ENCODE results near the gene CIPC. TPM values are rescaled to one million over a fixed set of nuclear protein-coding genes. Genes with fewer than 3 reads are reported as not detected.

The CIPC gene
- total and polyA plus RNA-seq, 2 of the 4 experiments (the other 2 are of a cell fraction): 6.6 to 12.9 TPM

GRCh38 chr14:77139022-77139421 lies 41.0 kb downstream of the CIPC start:
- Histone ChIP-seq H4K8ac (ENCODE audit: low read depth in 2 of 2, low read length in 2 of 2) (no peak overlapping the region), H3K27ac (ENCODE audit: insufficient read depth, low read length) (no peak overlapping the region), H3K18ac (ENCODE audit: low read depth, low read length) (no peak overlapping the region), H3K14ac (replicated peaks; ENCODE audit: low read depth, low read length) (no peak overlapping the region), H3K9ac (ENCODE audit: low read depth, low read length) (no peak overlapping the region), H3K4ac (ENCODE audit: low read depth, low read length) (no peak overlapping the region), H3K23ac (ENCODE audit: low read depth, low read length) (no peak overlapping the region), H3K4me1 (ENCODE audit: control insufficient read depth, insufficient read depth, low read length) (no peaks in the 10 kb centered on the region; the same call in 1 of the 2 replicates), H3K79me1 (ENCODE audit: low read depth in 1 of 2, low read length in 2 of 2) (no peaks in the 10 kb centered on the region), H3K4me2 (ENCODE audit: low read depth, low read length) (no peak overlapping the region), H3K4me3 (ENCODE audit: insufficient read depth, low read depth, low read length) (no peak overlapping the region), H2BK15ac (ENCODE audit: low read depth, low read length) (no peak overlapping the region), H2AK5ac (ENCODE audit: low read depth, low read length) (no peak overlapping the region), H3K56ac (ENCODE audit: extremely low read depth, insufficient read depth, low read length) (no peak overlapping the region), H4K91ac (ENCODE audit: insufficient read depth, low read depth, low read length) (no peak overlapping the region), H4K20me1 (ENCODE audit: insufficient read depth, low read length) (no peaks in the 10 kb centered on the region), H2BK120ac (ENCODE audit: low read depth, low read length) (no peak overlapping the region), H3K27me3 (ENCODE audit: control insufficient read depth, insufficient read depth, low read length) (peaks cover 68% of the 10 kb centered on the region), H2BK20ac (ENCODE audit: low read depth, low read length) (no peak overlapping the region), H3K9me1 (ENCODE audit: insufficient read depth, low read length) (no peaks in the 10 kb centered on the region), H3K9me3 (ENCODE audit: control insufficient read depth, insufficient read depth, low read length) (no peaks in the 10 kb centered on the region), H2BK5ac (ENCODE audit: low read depth, low read length, poor library complexity, severe bottlenecking) (no peak overlapping the region), H2AFZ (replicated peaks; ENCODE audit: low read length, poor library complexity) (peak overlapping the region; percentile 68), H4K5ac (ENCODE audit: low read depth, low read length) (no peak overlapping the region), H2AK9ac (replicated peaks; ENCODE audit: low read depth, low read length, poor library complexity) (no peak overlapping the region), H3K36me3 (ENCODE audit: control insufficient read depth, insufficient read depth, low read length) (no peaks in the 10 kb centered on the region)
- 70% methylated on average over 11 of the region's 15 CpGs; no CpG with 5 or more reads in 1 of the 2 experiments for WGBS, 2 experiments (ENCODE audit: extremely low coverage in 2 of 2, insufficient read length in 1 of 2)
- DNase-seq (no peak), ATAC-seq (ENCODE audit: low read depth) (no peak)
- TF ChIP-seq CTCF (conservative IDR thresholded peaks at IDR 0.05; ENCODE audit: low read depth, low read length): no peak
- no peak for TF ChIP-seq RCOR1 (IDR thresholded peaks at IDR 0.05; ENCODE audit: insufficient replicate concordance, low read length)
- TF ChIP-seq CEBPB (IDR thresholded peaks at IDR 0.05; ENCODE audit: low read depth, low read length): no peak
- no peak for TF ChIP-seq MAFK (IDR thresholded peaks at IDR 0.05; ENCODE audit: low read depth, low read length)
- TF ChIP-seq, protein P1, sequence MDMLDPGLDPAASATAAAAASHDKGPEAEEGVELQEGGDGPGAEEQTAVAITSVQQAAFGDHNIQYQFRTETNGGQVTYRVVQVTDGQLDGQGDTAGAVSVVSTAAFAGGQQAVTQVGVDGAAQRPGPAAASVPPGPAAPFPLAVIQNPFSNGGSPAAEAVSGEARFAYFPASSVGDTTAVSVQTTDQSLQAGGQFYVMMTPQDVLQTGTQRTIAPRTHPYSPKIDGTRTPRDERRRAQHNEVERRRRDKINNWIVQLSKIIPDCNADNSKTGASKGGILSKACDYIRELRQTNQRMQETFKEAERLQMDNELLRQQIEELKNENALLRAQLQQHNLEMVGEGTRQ (IDR thresholded peaks at IDR 0.05; ENCODE audit: low read depth, low read length): no peak
- no peak for TF ChIP-seq FOS (IDR thresholded peaks at IDR 0.05; ENCODE audit: low read depth, low read length)
- dilution Hi-C loops (cut with HindIII; ENCODE audit: low sequenced_read_pairs, unreplicated experiment) (no loop called here), intact Hi-C loops (cut with micrococcal nuclease) (no loop called here), in situ Hi-C loops (cut with MboI; ENCODE audit: low sequenced_read_pairs) (no loop called here)
- ChIA-PET CTCF (no interaction called here), POLR2A (ENCODE audit: unreplicated experiment) (no interaction called here)
- no TSS peak for BruUV-seq (replicated peaks)

Data from IMR-90 (cell line).